GM10847 (cell line): ENCODE data around the gene SLFN12L.

ENCODE experiments used
- POLR2A ChIP-seq: IDR thresholded peaks from 2 replicates; pipeline ENCODE4 v1.6.1; 2011; ENCODE audit not compliant: insufficient read length; ENCODE audit errors: extremely low read depth

SLFN12L gene

GRCh38 chr17:35537601-35538141 lies at the start of gene SLFN12L:
SLFN12L (minus strand) TSS chr17:35537678; CDS start chr17:35522364, 15,314 bp downstream.
- no peak for TF ChIP-seq POLR2A

DNA sequence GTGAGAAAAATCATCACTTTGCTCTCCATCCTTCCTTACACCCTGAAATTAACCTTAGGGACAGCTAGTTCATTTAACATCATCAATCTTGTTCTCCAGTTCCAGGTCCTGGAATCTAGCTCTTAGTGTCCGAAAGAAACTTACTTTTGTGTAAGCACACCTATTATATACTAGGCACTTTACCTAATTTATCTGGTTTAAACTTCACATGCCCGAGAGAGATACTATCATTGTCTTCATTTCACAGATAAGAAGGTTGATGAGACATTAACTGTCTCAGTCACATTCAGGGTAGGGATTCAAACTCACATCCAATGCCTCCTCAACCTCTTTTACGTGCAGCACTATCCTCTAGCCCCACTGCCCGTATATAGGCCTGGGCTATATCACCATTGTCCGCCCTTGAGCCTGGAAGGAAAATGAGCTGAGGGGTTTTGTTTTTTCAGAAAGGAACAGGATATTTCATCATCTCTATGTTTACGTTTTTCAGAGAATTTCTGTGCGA lies 49.1 kb upstream of the SLFN12L start:
- TF ChIP-seq POLR2A, result no peak

DNA sequence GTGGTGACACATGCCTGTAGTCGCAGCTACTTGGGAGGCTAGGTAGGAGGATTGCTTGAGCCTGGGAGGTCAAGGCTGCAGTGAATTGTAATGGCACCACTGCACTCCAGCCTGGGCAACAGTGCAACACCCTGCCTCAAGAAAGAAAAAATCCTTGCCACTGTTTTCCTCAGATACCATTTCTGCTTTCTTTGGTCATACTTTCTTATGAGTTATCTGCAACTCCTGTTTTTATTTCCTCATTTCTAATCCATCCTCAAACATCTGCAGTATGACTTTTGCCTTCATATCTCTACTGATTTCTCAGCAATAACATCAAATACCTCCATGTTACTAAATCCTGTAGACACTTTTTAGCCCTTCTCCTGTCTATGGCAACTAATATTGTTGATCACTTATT lies 46.6 kb upstream of the SLFN12L start:
- no peak for TF ChIP-seq POLR2A

GRCh38 chr17:35578929-35579432 lies 41.5 kb upstream of the SLFN12L start:
- TF ChIP-seq POLR2A, result no peak

DNA sequence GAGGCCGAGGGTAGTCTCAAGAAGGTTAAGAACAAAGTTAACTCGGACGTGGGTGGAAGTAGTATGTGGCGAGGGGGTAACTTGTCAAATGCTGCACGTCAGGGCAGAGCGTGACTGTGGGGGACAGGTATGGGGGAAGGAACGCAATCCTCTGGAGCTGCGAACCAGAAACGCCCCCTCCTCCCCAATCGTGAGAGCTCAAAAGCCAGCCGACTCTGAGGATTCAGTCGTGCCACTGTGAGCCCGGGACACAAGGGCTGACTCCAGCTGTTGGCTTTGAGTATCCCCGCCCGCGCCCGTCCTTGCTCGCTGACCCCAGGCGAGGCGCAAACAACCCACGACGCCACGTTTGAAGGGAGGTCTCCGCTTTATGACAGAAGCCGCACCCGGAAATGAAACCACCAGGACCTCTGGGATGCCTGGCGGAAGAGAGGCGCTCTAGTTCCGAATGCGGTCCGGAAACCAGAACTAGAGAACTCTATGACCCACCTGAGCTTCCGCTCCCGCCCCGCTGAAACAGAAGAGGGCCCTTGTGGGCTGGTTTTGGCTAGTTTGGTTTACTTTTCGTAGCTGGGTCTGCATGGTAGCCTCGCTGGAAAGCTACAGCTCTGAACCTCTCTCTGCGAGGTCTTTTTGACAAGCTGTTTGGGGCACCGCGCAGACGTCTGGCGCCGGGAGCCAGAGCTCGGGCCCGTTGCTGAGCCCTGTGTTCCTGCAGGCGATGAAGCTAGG lies 40.9 kb upstream of the SLFN12L start, which contains the start of gene PEX12:
Gene PEX12, minus strand, starts transcription at position 375 of the 732 bp plus-strand sequence. CDS start 550 bp downstream, outside the sequence.
- peak; percentile 67 for TF ChIP-seq POLR2A

GRCh38 chr17:35577830-35578196 lies 40.3 kb upstream of the SLFN12L start:
- no peak for TF ChIP-seq POLR2A

GRCh38 chr17:35575759-35576158 lies 38.3 kb upstream of the SLFN12L start:
- no peak for TF ChIP-seq POLR2A

GRCh38 chr17:35569405-35569804 lies 31.9 kb upstream of the SLFN12L start:
- no peak for TF ChIP-seq POLR2A

DNA sequence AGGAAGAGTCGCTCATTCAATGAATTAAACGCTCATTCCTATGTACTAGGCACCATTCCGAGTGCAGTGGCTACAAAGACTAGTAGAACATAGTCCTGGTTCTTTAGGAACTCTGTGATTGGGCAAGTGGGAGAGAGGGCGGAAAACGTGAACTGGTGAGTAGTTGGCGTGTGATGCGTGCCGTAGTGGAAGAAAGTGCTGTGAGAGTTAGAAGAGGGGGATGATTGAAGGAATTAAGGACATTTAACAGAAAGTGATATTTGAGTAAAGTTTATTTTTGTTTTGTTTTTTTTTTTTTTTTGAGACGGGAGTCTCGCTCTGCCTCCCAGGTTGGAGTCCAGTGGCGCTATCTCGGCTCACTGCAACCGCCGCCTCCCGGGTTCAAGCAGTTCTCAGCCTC lies 31.1 kb upstream of the SLFN12L start:
- TF ChIP-seq POLR2A, result no peak

DNA sequence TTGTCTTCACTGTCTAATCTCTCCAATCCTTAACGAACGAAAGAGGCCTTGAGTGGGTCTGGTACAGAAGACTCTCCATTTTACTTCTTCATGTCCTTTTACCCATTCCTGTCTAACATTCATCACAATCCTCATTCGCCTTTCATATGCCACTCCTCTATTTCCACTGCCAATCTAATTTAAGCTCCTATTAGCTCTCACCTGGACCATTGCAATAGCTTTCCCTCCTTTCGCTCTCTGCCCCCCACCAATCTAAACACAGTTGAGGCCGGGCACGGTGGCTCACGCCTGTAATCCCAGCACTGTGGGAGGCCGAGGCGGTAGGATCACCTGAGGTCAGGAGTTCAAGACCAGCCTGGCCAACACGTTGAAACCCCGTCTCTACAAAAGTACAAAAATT lies 29.5 kb upstream of the SLFN12L start:
- no peak for TF ChIP-seq POLR2A

DNA sequence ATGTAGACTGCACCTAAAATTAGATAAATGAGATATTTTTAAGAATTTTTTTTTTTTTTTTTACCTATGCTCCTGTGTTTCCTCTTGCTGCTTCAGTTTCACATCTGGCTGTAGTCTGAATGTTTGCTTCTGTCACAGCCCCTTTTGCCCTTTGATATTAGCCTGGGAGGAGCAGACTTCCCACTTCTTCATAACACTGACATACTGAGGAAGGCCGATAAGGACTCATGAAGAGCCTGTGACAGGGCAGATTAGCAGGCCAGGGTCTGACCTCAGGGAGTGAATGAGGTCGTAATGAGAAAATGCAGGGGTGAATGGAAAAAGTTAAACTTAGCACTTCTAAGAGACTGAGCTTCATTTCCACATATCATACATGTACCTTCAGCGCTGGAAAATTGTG lies 23.2 kb upstream of the SLFN12L start, which contains the start of gene SLFN14:
Gene SLFN14, minus strand, starts transcription at position 117 of the 400 bp plus-strand sequence. CDS start 2,757 bp downstream, outside the sequence.
- no peak for TF ChIP-seq POLR2A

DNA sequence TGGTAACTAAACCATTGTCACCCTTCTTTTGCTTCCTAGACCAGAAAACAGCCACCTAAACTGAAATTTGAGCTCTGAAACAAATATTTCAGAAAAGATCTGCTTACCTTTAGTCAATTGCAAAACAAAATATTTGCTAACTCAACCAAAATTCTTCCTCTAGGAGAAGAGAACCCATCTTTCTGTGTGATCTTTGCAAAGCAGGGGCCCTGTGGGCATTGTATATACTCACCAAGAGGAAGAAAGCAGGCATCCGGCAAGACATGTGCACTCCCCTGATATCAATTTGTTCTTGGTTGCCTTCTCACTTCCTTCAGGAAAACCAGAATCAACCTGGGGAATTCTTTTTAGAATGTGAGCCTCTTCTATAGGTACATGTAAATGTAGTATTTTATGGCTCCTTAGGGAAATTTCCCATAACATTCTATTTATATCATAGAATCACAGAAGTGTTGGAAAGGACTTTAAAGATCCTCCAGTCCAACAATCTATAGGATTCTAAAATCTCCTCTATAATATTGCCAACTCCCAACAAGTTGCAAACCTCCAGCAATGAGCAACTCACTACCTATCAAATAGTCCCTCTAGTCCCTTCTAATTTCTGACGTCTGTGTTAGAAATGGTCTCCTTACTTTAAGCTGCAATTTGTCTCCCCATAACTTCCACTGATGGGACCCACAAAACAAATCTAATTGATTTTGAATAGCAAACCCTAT lies 22.2 kb upstream of the SLFN12L start:
- TF ChIP-seq POLR2A, result no peak

DNA sequence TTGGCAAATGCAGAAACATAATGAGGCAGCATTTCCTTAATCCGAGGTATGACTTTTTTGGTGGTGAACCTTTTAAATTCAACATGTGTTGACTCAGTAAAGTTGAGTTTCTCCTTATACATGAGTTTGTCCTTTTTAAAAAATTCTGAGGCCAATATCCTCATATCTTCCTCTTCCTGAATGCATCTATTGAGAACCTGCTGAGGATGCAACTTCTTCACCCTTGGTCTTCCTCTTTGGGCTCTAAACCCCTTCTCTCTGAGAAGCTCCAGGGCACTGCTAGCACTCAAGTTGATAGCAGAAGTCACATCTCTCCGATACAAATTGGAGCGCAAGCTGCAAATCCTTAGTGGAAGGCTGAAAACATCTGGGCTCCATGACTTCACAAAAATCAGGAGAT lies 19.9 kb upstream of the SLFN12L start:
- TF ChIP-seq POLR2A, result no peak

- no peak for TF ChIP-seq POLR2A
Observed at GRCh38 chr17:35555691-35556090, 18.2 kb upstream of the SLFN12L start.

DNA sequence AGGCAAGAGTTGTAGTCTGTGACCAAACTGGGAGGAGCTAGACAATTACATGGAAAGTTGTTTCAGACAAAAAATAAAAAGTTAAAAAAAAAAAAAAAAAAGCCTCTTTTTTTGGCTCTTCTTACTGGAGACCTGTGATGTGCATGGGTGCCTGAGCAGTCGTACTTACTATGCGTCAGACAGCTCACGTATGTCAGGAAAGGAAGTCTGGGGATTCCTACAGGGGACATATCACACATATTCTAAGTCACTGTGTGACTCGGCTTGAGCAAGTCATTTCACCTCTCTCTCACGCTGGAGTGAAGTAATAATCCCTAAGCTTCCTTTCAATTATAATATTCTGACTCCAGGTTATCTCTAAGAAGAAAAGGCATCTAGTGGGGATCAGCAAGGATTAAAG lies 17.2 kb upstream of the SLFN12L start:
- no peak for TF ChIP-seq POLR2A

GRCh38 chr17:35553310-35553709 lies 15.8 kb upstream of the SLFN12L start:
- TF ChIP-seq POLR2A, result no peak
